ELF-1 (cell line): ENCODE data around the gene GPR55.

Experiments
- DNase-seq: peaks from one replicate; pipeline ENCODE4 v3.0.0-alpha.2; 2016; ENCODE audit warnings: low read depth, low spot score

Gene GPR55

GRCh38 chr2:230868947-230869913 lies 55.8 kb downstream of the GPR55 start:
- DNase-seq, result peak; percentile 47

- DNase-seq, result peak; percentile 77
Observed at GRCh38 chr2:230868161-230868946, 56.7 kb downstream of the GPR55 start.

- DNase-seq, result peak; percentile 26
Observed at GRCh38 chr2:230866756-230867523, 58.1 kb downstream of the GPR55 start.

- peak; percentile 67 for DNase-seq
Observed at GRCh38 chr2:230865766-230866755, 59.0 kb downstream of the GPR55 start.

- DNase-seq, result peak; percentile 64
Observed at GRCh38 chr2:230865307-230865765, 59.7 kb downstream of the GPR55 start.

GRCh38 chr2:230864605-230865306 lies 60.3 kb downstream of the GPR55 start, which contains the start of gene ITM2C:
Gene ITM2C, plus strand, starts transcription at chr2:230864942. Its CDS starts 84 bp downstream, at chr2:230865026.
- peak; percentile 81 for DNase-seq

- no peak for DNase-seq
Observed at GRCh38 chr2:230864122-230864604, 60.9 kb downstream of the GPR55 start.

GRCh38 chr2:230863442-230864121 lies 61.5 kb downstream of the GPR55 start:
- DNase-seq, result no peak

GRCh38 chr2:230863031-230863430 lies 62.0 kb downstream of the GPR55 start:
- no peak for DNase-seq

- no peak for DNase-seq
Observed at GRCh38 chr2:230862292-230862691, 62.8 kb downstream of the GPR55 start.

- peak; percentile 54 for DNase-seq
Observed at GRCh38 chr2:230861552-230862255, 63.3 kb downstream of the GPR55 start.
